GM23338 (cell line): ENCODE measurements around the gene PDE10A. TPM values are rescaled to one million over a fixed set of nuclear protein-coding genes. Genes with fewer than 3 reads are reported as not detected.

Source experiments
- ATAC-seq: fragments of 200-7000 bp; cut with Tn5 transposase; 3 replicates; pipeline ENCODE4 v1.9.1; 2020
- DNase-seq: peaks from one replicate; pipeline ENCODE4 v3.0.0-alpha.2; 2015; ENCODE audit warnings: low spot score
- H2AFZ ChIP-seq: fragments of 200-600 bp; sonication (generic); 2 replicates; pipeline ENCODE4 v1.8.0; 2016; ENCODE audit warnings: antibody characterized with exemption, mild to moderate bottlenecking, moderate library complexity
- H3F3A ChIP-seq: fragments of 200-600 bp; sonication (generic); replicated peaks from 2 replicates; pipeline ENCODE4 v1.8.0; 2017; ENCODE audit warnings: antibody characterized with exemption, mixed run types, low read depth
- H3K27ac ChIP-seq: fragments of 200-600 bp; sonication (generic); 2 replicates; pipeline ENCODE4 v1.6.1; 2016; ENCODE audit warnings: low read depth
- H3K27me3 ChIP-seq: fragments of 200-600 bp; sonication (generic); 2 replicates; pipeline ENCODE4 v1.8.0; 2016; ENCODE audit warnings: mild to moderate bottlenecking, mixed run types, moderate library complexity; ENCODE audit not compliant: insufficient read depth
- H3K36me3 ChIP-seq: fragments of 200-600 bp; sonication (generic); 2 replicates; pipeline ENCODE4 v1.8.0; 2016; ENCODE audit warnings: mild to moderate bottlenecking; ENCODE audit not compliant: insufficient read depth
- H3K4me1 ChIP-seq: fragments of 200-600 bp; sonication (generic); 2 replicates; pipeline ENCODE4 v1.8.0; 2016; ENCODE audit warnings: mild to moderate bottlenecking, moderate library complexity; ENCODE audit not compliant: insufficient read depth
- H3K4me2 ChIP-seq: fragments of 200-600 bp; sonication (generic); 2 replicates; pipeline ENCODE4 v1.7.1; 2017; ENCODE audit warnings: mixed run types
- H3K4me3 ChIP-seq: fragments of 200-600 bp; sonication (generic); 2 replicates; pipeline ENCODE4 v1.6.1; 2016; ENCODE audit warnings: mixed run types
- H3K79me2 ChIP-seq: fragments of 200-600 bp; sonication (generic); replicated peaks from 2 replicates; pipeline ENCODE4 v1.8.0; 2017; ENCODE audit warnings: mild to moderate bottlenecking; ENCODE audit not compliant: insufficient read depth
- H3K9me2 ChIP-seq: fragments of 200-600 bp; sonication (generic); 2 replicates; pipeline ENCODE4 v1.8.0; 2017; ENCODE audit not compliant: insufficient read depth
- H4K20me1 ChIP-seq: fragments of 200-600 bp; sonication (generic); replicated peaks from 2 replicates; pipeline ENCODE4 v1.8.0; 2017; ENCODE audit warnings: mild to moderate bottlenecking; ENCODE audit not compliant: insufficient read depth
- H3K27ac Mint-ChIP-seq: 2 replicates; pipeline ENCODE4 v1.8.0; 2020; ENCODE audit warnings: inconsistent platforms, mild to moderate bottlenecking, moderate library complexity, mixed read lengths
- H3K27me3 Mint-ChIP-seq: 3 replicates; pipeline ENCODE4 v1.8.0; 2022; ENCODE audit warnings: low read depth, mild to moderate bottlenecking, moderate library complexity, mixed read lengths, inconsistent platforms; ENCODE audit not compliant: insufficient read depth, poor library complexity
- H3K36me3 Mint-ChIP-seq: 3 replicates; pipeline ENCODE4 v1.8.0; 2021; ENCODE audit warnings: low read depth, mild to moderate bottlenecking, inconsistent platforms, moderate library complexity, mixed read lengths
- H3K4me1 Mint-ChIP-seq: 3 replicates; pipeline ENCODE4 v1.8.0; 2020; ENCODE audit warnings: mild to moderate bottlenecking, inconsistent platforms, mixed read lengths
- H3K4me3 Mint-ChIP-seq: 3 replicates; pipeline ENCODE4 v1.8.0; 2021; ENCODE audit warnings: moderate library complexity, mild to moderate bottlenecking, inconsistent platforms, mixed read lengths
- H3K9me3 Mint-ChIP-seq: 3 replicates; pipeline ENCODE4 v1.8.0; 2020; ENCODE audit warnings: moderate library complexity, mild to moderate bottlenecking, inconsistent platforms, mixed read lengths
- CREB1 ChIP-seq: fragments of 250-450 bp; sonication (Bioruptor Pico); IDR thresholded peaks from 2 replicates; pipeline ENCODE4 v1.5.0; 2020; ENCODE audit warnings: low read depth, mild to moderate bottlenecking, moderate library complexity
- EZH2 ChIP-seq: fragments of 200-600 bp; sonication (generic); IDR thresholded peaks from one replicate; pipeline ENCODE4 v1.8.0; 2017; ENCODE audit warnings: antibody characterized with exemption, mild to moderate bottlenecking, low read depth; ENCODE audit not compliant: unreplicated experiment
- EZH2phosphoT487 ChIP-seq: fragments of 200-600 bp; sonication (generic); IDR thresholded peaks from one replicate; pipeline ENCODE4 v1.8.1; 2018; ENCODE audit warnings: antibody characterized with exemption; ENCODE audit not compliant: unreplicated experiment
- JUNB ChIP-seq: IDR thresholded peaks from one replicate; pipeline ENCODE4 v1.6.1; 2016; ENCODE audit warnings: antibody characterized with exemption; ENCODE audit not compliant: unreplicated experiment
- NANOG ChIP-seq: IDR thresholded peaks from 2 replicates; pipeline ENCODE4 v1.6.1; 2016; ENCODE audit warnings: antibody characterized with exemption, borderline replicate concordance
- POLR2AphosphoS5 ChIP-seq: IDR thresholded peaks from 2 replicates; pipeline ENCODE4 v1.6.1; 2016; ENCODE audit warnings: antibody characterized with exemption, low read depth
- STAT1 ChIP-seq: IDR thresholded peaks from one replicate; pipeline ENCODE4 v1.6.1; 2016; ENCODE audit warnings: antibody characterized with exemption; ENCODE audit not compliant: unreplicated experiment
- ZNF114 ChIP-seq: fragments of 250-450 bp; sonication (Bioruptor Pico); IDR thresholded peaks from 2 replicates; pipeline ENCODE4 v1.5.0; 2020; ENCODE audit warnings: mild to moderate bottlenecking, moderate library complexity
- ZNF331 ChIP-seq: fragments of 250-450 bp; sonication (Bioruptor Pico); IDR thresholded peaks from 2 replicates; pipeline ENCODE4 v1.5.0; 2020; ENCODE audit warnings: low read depth, mild to moderate bottlenecking, moderate library complexity
- polyA plus RNA-seq: library from polyadenylated mRNA; unstranded; fragments of >200 nt; fragmentation: Nextera tagmentation; extraction: Ambion mirVana; gene quantifications from 2 replicates; pipeline ENCODE4 v1.2.1, GENCODE V29; 2016
- total RNA-seq: library from RNA; depleted of rRNA; stranded (reverse); fragments of >200 nt; shearing (Covaris generic); gene quantifications from 2 replicates; pipeline ENCODE4 v1.2.3, GENCODE V29; 2014
- TF ChIP-seq, protein P1 (sequence below): IDR thresholded peaks from one replicate; pipeline ENCODE4 v1.6.1; 2018; ENCODE audit warnings: antibody characterized with exemption; ENCODE audit not compliant: unreplicated experiment
- TF ChIP-seq, protein P2 (sequence below): fragments of 250-450 bp; sonication (Bioruptor Pico); IDR thresholded peaks from 2 replicates; pipeline ENCODE4 v1.5.0; 2020; ENCODE audit warnings: mild to moderate bottlenecking, moderate library complexity
- TF ChIP-seq, protein P3 (sequence below), 2 experiments: fragments of 200-600 bp in 1 of 2; sonication (generic) in 1 of 2; conservative IDR thresholded peaks; 2 replicates each; pipeline versions ENCODE4 v1.5.1 to v1.6.1; 2016 to 2017; ENCODE audit warnings: antibody characterized with exemption in 2 of 2, low read depth in 2 of 2, mild to moderate bottlenecking in 2 of 2, moderate library complexity in 1 of 2
- TF ChIP-seq, protein P4 (sequence below): IDR thresholded peaks from 2 replicates; pipeline ENCODE4 v1.6.1; 2016; ENCODE audit warnings: antibody characterized with exemption

Gene PDE10A
- total and polyA plus RNA-seq, 2 experiments from 2014 or later = 0.50 to 3.9 TPM

DNA sequence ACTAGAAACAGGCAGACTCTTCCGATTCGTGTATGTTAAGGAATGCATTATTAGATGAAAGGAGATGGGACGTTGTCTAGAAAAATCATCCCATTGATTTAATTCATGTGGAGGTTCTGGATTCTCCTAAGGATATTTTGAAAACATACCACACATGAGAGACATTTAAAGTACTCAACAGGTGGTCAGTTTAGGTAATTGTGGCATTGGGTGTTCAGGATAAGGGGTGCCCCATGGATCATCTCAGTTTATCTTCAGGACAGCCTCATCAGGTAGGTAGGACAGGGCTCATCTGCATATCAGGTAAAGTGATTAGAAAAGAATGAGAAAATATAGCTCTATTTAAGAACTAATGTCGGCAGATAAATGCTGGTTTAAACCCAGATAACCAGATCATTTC, 15.9 kb upstream of the PDE10A start:
- DNase-seq (no peak), ATAC-seq (no peak)
- Histone ChIP-seq H3K27me3 (no peaks in the 10 kb centered on the region), H3K36me3 (no peaks in the 10 kb centered on the region), H3K4me2 (no peak overlapping the region), H3K4me1 (peaks cover 7% of the 10 kb centered on the region; the same call in 1 of the 2 replicates), H4K20me1 (no peaks in the 10 kb centered on the region), H3K9me2 (no peaks in the 10 kb centered on the region), H3K4me3 (no peak overlapping the region), H2AFZ (no peak overlapping the region), H3K27ac (no peak overlapping the region), H3K79me2 (no peaks in the 10 kb centered on the region), H3F3A (no peaks in the 10 kb centered on the region)
- Mint-ChIP-seq H3K36me3 (no peaks in the 10 kb centered on the region), H3K9me3 (no peaks in the 10 kb centered on the region), H3K27ac (no peak overlapping the region), H3K27me3 (peaks cover 10% of the 10 kb centered on the region), H3K4me1 (peaks cover 16% of the 10 kb centered on the region), H3K4me3 (no peak overlapping the region)
- TF ChIP-seq, protein P1, sequence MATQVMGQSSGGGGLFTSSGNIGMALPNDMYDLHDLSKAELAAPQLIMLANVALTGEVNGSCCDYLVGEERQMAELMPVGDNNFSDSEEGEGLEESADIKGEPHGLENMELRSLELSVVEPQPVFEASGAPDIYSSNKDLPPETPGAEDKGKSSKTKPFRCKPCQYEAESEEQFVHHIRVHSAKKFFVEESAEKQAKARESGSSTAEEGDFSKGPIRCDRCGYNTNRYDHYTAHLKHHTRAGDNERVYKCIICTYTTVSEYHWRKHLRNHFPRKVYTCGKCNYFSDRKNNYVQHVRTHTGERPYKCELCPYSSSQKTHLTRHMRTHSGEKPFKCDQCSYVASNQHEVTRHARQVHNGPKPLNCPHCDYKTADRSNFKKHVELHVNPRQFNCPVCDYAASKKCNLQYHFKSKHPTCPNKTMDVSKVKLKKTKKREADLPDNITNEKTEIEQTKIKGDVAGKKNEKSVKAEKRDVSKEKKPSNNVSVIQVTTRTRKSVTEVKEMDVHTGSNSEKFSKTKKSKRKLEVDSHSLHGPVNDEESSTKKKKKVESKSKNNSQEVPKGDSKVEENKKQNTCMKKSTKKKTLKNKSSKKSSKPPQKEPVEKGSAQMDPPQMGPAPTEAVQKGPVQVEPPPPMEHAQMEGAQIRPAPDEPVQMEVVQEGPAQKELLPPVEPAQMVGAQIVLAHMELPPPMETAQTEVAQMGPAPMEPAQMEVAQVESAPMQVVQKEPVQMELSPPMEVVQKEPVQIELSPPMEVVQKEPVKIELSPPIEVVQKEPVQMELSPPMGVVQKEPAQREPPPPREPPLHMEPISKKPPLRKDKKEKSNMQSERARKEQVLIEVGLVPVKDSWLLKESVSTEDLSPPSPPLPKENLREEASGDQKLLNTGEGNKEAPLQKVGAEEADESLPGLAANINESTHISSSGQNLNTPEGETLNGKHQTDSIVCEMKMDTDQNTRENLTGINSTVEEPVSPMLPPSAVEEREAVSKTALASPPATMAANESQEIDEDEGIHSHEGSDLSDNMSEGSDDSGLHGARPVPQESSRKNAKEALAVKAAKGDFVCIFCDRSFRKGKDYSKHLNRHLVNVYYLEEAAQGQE = no peak
- TF ChIP-seq EZH2phosphoT487 = no peak
- TF ChIP-seq, protein P2, sequence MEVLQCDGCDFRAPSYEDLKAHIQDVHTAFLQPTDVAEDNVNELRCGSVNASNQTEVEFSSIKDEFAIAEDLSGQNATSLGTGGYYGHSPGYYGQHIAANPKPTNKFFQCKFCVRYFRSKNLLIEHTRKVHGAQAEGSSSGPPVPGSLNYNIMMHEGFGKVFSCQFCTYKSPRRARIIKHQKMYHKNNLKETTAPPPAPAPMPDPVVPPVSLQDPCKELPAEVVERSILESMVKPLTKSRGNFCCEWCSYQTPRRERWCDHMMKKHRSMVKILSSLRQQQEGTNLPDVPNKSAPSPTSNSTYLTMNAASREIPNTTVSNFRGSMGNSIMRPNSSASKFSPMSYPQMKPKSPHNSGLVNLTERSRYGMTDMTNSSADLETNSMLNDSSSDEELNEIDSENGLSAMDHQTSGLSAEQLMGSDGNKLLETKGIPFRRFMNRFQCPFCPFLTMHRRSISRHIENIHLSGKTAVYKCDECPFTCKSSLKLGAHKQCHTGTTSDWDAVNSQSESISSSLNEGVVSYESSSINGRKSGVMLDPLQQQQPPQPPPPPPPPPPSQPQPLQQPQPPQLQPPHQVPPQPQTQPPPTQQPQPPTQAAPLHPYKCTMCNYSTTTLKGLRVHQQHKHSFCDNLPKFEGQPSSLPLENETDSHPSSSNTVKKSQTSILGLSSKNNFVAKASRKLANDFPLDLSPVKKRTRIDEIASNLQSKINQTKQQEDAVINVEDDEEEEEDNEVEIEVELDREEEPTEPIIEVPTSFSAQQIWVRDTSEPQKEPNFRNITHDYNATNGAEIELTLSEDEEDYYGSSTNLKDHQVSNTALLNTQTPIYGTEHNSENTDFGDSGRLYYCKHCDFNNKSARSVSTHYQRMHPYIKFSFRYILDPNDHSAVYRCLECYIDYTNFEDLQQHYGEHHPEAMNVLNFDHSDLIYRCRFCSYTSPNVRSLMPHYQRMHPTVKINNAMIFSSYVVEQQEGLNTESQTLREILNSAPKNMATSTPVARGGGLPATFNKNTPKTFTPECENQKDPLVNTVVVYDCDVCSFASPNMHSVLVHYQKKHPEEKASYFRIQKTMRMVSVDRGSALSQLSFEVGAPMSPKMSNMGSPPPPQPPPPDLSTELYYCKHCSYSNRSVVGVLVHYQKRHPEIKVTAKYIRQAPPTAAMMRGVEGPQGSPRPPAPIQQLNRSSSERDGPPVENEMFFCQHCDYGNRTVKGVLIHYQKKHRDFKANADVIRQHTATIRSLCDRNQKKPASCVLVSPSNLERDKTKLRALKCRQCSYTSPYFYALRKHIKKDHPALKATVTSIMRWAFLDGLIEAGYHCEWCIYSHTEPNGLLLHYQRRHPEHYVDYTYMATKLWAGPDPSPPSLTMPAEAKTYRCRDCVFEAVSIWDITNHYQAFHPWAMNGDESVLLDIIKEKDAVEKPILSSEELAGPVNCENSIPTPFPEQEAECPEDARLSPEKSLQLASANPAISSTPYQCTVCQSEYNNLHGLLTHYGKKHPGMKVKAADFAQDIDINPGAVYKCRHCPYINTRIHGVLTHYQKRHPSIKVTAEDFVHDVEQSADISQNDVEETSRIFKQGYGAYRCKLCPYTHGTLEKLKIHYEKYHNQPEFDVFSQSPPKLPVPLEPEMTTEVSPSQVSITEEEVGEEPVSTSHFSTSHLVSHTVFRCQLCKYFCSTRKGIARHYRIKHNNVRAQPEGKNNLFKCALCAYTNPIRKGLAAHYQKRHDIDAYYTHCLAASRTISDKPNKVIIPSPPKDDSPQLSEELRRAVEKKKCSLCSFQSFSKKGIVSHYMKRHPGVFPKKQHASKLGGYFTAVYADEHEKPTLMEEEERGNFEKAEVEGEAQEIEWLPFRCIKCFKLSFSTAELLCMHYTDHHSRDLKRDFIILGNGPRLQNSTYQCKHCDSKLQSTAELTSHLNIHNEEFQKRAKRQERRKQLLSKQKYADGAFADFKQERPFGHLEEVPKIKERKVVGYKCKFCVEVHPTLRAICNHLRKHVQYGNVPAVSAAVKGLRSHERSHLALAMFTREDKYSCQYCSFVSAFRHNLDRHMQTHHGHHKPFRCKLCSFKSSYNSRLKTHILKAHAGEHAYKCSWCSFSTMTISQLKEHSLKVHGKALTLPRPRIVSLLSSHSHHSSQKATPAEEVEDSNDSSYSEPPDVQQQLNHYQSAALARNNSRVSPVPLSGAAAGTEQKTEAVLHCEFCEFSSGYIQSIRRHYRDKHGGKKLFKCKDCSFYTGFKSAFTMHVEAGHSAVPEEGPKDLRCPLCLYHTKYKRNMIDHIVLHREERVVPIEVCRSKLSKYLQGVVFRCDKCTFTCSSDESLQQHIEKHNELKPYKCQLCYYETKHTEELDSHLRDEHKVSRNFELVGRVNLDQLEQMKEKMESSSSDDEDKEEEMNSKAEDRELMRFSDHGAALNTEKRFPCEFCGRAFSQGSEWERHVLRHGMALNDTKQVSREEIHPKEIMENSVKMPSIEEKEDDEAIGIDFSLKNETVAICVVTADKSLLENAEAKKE (CRISPR knock-in tag) = no peak
- no peak for TF ChIP-seq JUNB
- no peak for TF ChIP-seq ZNF114
- TF ChIP-seq STAT1 = no peak
- no peak for TF ChIP-seq CREB1
- no peak for TF ChIP-seq POLR2AphosphoS5
- no peak for TF ChIP-seq NANOG
- TF ChIP-seq, protein P3, sequence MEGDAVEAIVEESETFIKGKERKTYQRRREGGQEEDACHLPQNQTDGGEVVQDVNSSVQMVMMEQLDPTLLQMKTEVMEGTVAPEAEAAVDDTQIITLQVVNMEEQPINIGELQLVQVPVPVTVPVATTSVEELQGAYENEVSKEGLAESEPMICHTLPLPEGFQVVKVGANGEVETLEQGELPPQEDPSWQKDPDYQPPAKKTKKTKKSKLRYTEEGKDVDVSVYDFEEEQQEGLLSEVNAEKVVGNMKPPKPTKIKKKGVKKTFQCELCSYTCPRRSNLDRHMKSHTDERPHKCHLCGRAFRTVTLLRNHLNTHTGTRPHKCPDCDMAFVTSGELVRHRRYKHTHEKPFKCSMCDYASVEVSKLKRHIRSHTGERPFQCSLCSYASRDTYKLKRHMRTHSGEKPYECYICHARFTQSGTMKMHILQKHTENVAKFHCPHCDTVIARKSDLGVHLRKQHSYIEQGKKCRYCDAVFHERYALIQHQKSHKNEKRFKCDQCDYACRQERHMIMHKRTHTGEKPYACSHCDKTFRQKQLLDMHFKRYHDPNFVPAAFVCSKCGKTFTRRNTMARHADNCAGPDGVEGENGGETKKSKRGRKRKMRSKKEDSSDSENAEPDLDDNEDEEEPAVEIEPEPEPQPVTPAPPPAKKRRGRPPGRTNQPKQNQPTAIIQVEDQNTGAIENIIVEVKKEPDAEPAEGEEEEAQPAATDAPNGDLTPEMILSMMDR (conservative IDR thresholded peaks at IDR 0.05; ENCODE audit: low read depth in 2 of 2) = no peak
- TF ChIP-seq, protein P4, sequence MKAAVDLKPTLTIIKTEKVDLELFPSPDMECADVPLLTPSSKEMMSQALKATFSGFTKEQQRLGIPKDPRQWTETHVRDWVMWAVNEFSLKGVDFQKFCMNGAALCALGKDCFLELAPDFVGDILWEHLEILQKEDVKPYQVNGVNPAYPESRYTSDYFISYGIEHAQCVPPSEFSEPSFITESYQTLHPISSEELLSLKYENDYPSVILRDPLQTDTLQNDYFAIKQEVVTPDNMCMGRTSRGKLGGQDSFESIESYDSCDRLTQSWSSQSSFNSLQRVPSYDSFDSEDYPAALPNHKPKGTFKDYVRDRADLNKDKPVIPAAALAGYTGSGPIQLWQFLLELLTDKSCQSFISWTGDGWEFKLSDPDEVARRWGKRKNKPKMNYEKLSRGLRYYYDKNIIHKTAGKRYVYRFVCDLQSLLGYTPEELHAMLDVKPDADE = no peak
- no peak for TF ChIP-seq EZH2
- TF ChIP-seq ZNF331 (CRISPR knock-in tag) = no peak
